Cardiac muscle cell (in vitro differentiated cells and primary cell): ENCODE measurements around the gene BAAT. TPM values are rescaled to one million over a fixed set of nuclear protein-coding genes. Genes with fewer than 3 reads are reported as not detected.

Source experiments
- DNase-seq, 2 donors: peaks; one replicate each; pipeline versions ENCODE4 v3.0.0 to v3.0.0-alpha.2; 2010 to 2017; ENCODE audit warnings: low read depth in 1 of 2, low spot score in 1 of 2
- H3K27ac ChIP-seq: fragments of 200-600 bp; sonication (generic); 2 replicates; pipeline ENCODE4 v1.5.1; 2016
- H3K27me3 ChIP-seq: fragments of 200-600 bp; sonication (generic); 2 replicates; pipeline ENCODE4 v1.6.0; 2016; ENCODE audit warnings: control low read depth
- H3K36me3 ChIP-seq: fragments of 200-600 bp; sonication (generic); 2 replicates; pipeline ENCODE4 v1.5.1; 2016; ENCODE audit warnings: control low read depth
- H3K4me1 ChIP-seq: fragments of 200-600 bp; sonication (generic); 2 replicates; pipeline ENCODE4 v1.8.1; 2017; ENCODE audit warnings: low read depth, mild to moderate bottlenecking, mixed run types
- H3K4me3 ChIP-seq: fragments of 200-600 bp; sonication (generic); 2 replicates; pipeline ENCODE4 v1.5.1; 2016; ENCODE audit warnings: mild to moderate bottlenecking
- H3K9me3 ChIP-seq: fragments of 200-600 bp; sonication (generic); 2 replicates; pipeline ENCODE4 v1.5.1; 2017; ENCODE audit warnings: low read depth, mild to moderate bottlenecking, control low read depth
- polyA plus RNA-seq: library from polyadenylated mRNA; unstranded; fragments of >200 nt; fragmentation: Nextera tagmentation; extraction: Ambion mirVana; gene quantifications from 2 replicates; pipeline ENCODE4 v1.2.1, GENCODE V29; 2016
- total RNA-seq: library from RNA; depleted of rRNA; stranded (reverse); fragments of >200 nt; gene quantifications from 2 replicates; pipeline ENCODE4 v1.2.3, GENCODE V29; 2016
- TF ChIP-seq, protein P1 (sequence below): IDR thresholded peaks from 2 replicates; pipeline ENCODE4 v1.5.1; 2012; ENCODE audit warnings: low read depth, mild to moderate bottlenecking, low read length

The BAAT gene
- total and polyA plus RNA-seq, 2 experiments from 2014 or later = not detected

DNA sequence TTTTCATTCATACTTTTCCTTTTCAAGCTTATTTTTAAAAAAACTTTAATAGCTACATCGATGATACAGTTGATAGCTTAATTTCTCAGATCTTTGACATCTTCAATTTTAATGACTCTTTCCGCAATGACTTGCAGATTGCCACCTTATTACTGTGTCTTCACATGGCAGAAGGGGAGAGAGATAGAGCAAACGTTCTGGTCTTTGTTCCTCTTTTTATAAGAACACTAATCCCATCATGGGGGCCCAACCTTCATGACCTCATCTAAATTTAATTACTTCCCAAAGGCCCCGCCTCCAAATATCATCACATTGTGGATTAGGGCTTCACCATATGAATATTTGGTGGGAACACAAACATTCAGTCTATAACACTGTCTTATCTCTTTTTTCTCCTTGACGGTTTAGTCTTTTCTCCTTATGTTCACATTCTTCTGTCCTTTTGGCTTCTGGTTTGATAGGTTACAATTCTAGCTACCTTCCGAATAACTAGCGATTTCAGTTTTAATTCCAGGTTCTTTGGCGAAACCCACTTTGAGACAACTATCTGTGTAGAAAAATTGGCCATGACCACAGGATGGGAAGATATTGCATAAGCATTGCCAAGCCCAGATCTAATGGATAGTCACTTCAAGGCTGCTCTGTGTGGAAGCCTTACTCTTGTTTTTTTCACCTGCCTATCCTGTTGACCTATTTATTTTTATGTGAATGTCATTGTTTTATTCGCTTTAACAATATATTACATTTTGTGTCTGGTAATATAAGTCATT, 18.9 kb upstream of the BAAT start:
- H3K9me3 ChIP-seq = peaks cover 3% of the 10 kb centered on the region
- H3K27me3 ChIP-seq = no peaks in the 10 kb centered on the region
- H3K4me1 ChIP-seq = peaks cover 17% of the 10 kb centered on the region
- peaks cover 71% of the 10 kb centered on the region for H3K36me3 ChIP-seq
- H3K4me3 ChIP-seq = no peak overlapping the region
- no peak for DNase-seq
- TF ChIP-seq, protein P1, sequence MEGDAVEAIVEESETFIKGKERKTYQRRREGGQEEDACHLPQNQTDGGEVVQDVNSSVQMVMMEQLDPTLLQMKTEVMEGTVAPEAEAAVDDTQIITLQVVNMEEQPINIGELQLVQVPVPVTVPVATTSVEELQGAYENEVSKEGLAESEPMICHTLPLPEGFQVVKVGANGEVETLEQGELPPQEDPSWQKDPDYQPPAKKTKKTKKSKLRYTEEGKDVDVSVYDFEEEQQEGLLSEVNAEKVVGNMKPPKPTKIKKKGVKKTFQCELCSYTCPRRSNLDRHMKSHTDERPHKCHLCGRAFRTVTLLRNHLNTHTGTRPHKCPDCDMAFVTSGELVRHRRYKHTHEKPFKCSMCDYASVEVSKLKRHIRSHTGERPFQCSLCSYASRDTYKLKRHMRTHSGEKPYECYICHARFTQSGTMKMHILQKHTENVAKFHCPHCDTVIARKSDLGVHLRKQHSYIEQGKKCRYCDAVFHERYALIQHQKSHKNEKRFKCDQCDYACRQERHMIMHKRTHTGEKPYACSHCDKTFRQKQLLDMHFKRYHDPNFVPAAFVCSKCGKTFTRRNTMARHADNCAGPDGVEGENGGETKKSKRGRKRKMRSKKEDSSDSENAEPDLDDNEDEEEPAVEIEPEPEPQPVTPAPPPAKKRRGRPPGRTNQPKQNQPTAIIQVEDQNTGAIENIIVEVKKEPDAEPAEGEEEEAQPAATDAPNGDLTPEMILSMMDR = no peak
- H3K27ac ChIP-seq = no peak overlapping the region

DNA sequence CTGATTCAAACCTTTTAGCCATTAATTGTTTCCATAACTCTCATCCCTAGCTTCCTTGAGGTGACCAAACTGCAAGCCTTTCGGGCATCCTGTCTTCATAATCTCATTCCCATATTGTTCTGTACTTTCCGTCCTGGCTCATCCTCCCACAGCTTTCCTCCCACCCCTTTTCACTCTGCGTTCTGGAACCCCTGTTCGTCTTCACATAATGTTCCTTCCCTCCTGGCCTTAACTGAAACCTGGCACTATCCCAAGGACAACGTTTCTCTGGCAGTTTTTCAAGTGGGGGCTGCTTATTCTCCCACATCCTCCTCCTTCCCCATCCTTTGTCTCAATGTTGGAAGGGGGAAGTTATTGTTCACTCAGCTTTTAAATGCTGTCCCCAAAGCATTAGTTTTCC, 15.3 kb upstream of the BAAT start:
- Histone ChIP-seq H3K4me3 (peak overlapping the region; percentile 45), H3K4me1 (peaks cover 24% of the 10 kb centered on the region), H3K9me3 (no peaks in the 10 kb centered on the region), H3K27me3 (no peaks in the 10 kb centered on the region), H3K27ac (no peak overlapping the region), H3K36me3 (peaks cover 42% of the 10 kb centered on the region)
- TF ChIP-seq, protein P1 = no peak
- peak in 1 of 2 donors; percentile 74 for DNase-seq

DNA sequence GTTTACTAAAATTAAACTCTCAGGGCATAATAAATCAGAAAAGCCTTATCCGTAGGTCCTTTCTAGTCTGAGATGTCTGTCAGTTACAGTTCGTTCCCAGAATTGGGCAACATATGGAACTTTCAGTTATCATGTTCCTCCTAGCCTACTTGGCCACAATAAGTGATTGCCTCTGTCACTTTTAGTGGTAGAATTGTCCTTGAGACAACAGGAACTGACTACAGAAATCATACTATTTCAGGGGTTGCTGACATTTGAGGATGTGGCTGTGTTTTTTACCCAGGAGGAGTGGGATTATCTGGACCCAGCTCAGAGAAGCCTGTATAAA, 14.8 kb upstream of the BAAT start:
- H3K9me3 ChIP-seq = no peaks in the 10 kb centered on the region
- DNase-seq = no peak
- H3K4me3 ChIP-seq = peak overlapping the region; percentile 45
- H3K27ac ChIP-seq = no peak overlapping the region
- no peaks in the 10 kb centered on the region for H3K27me3 ChIP-seq
- TF ChIP-seq, protein P1 = no peak
- peaks cover 24% of the 10 kb centered on the region for H3K4me1 ChIP-seq
- H3K36me3 ChIP-seq = peaks cover 38% of the 10 kb centered on the region

DNA sequence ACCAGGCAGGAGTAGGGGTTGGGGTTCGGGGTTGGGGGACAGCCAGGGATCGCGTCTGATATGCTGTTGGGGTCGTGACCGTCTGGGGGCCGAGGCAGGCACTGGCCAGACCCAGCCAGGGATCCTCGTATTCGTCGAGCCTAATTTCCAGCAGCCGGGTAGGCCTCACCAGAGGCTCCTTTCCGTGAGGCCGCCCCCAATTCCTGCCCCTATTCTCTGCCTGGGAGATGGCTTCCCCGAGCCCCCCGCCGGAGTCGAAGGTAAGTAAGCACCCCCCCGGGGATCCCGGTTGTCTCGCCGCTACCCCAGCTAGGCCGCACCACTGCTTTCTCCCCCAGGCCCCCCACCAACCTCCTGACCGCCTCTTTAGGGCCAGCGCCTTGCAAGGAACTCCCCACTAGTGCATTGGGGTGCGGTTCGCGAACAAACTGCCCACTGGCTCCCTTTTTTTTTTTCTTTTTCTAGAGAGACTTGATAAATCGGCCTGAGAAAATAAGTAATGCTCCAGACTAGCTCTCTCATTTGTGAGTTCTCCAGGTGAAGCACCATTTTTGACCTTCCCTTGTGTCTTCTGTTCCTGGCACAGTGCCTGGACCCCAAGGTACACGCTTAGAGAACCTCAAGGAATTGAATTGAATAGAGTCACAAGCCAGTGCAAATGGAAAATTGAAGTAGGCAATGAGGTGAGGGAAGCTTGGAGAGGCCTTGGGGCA, 14.3 kb upstream of the BAAT start:
- peaks cover 33% of the 10 kb centered on the region for H3K36me3 ChIP-seq
- peak overlapping the region; percentile 89 for H3K27ac ChIP-seq
- H3K27me3 ChIP-seq = no peaks in the 10 kb centered on the region
- H3K9me3 ChIP-seq = no peaks in the 10 kb centered on the region
- TF ChIP-seq, protein P1 = no peak
- peak overlapping the region; percentile 45 for H3K4me3 ChIP-seq
- peak in 1 of 2 donors; percentile 12 for DNase-seq
- H3K4me1 ChIP-seq = peaks cover 24% of the 10 kb centered on the region

DNA sequence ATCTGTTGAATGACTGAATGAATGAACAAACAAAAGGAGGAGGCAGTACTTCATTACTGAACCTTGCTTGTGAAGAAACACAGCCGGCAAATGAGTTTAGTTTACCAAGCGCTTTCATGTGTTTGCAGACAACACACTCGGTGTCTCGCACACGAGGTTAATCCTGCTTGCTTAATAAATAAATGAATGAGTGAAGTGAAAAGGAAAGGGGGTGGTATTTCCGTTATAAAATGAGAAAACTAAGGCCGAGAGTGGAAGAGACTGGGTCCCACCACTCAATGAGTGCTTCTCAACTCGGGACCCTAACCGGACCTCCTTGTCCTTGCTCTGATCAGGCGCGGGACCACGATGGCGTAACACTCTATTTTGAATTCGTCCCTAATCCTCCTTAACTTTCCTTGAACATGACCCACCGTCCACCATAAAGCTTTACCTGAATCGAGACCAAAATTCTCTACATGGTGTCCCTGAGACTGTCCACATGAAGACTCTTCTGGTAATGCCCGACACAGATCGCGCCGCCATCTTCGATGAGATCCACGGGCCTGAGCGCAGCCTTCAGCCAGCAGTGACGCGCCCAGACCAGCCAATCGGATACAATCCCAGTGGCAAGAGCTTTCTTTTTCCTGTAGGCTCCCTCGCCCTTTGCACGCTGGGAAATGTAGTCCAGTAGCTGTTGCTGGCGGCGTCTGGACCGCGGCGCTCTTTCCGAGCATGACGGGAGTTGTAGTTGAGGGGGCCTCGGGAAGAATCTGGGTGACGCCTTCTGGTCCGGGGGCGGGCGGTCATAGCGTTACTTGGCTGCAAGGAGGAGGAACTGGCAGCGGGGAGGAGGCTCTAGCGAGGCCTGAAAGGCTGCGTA, 13.5 kb upstream of the BAAT start, which contains the start of the genes MRPL50 and ZNF189:
Gene MRPL50, minus strand, starts transcription at position 551 of the 862 bp plus-strand sequence. Its CDS starts 26 bp downstream, at position 525.
Gene ZNF189, plus strand, starts transcription at position 784 of the 862 bp plus-strand sequence. CDS start 306 bp downstream, outside the sequence.
- TF ChIP-seq, protein P1 = no peak
- peak; percentile 98 to 99 for DNase-seq
- H3K9me3 ChIP-seq = no peaks in the 10 kb centered on the region
- no peaks in the 10 kb centered on the region for H3K27me3 ChIP-seq
- H3K36me3 ChIP-seq = peaks cover 25% of the 10 kb centered on the region
- peaks cover 24% of the 10 kb centered on the region for H3K4me1 ChIP-seq
- peak within 1 kb of the TSS; percentile 45 for H3K4me3 ChIP-seq
- H3K27ac ChIP-seq = peak within 1 kb of the TSS; percentile 89
